Activated naive CD8-positive, alpha-beta T cell treated with anti-CD3 and anti-CD28 coated beads for 36 hours (primary cell): ENCODE measurements around the gene CLMN. TPM values are rescaled to one million over a fixed set of nuclear protein-coding genes. Genes with fewer than 3 reads are reported as not detected.

Source experiments
- DNase-seq: peaks from one replicate; pipeline ENCODE4 v3.0.0; 2021
- H3K27ac Mint-ChIP-seq: one replicate; pipeline ENCODE4 v1.8.0; 2022; ENCODE audit warnings: mild to moderate bottlenecking, moderate library complexity, mixed read lengths
- H3K27me3 Mint-ChIP-seq: one replicate; pipeline ENCODE4 v1.8.0; 2022; ENCODE audit warnings: mild to moderate bottlenecking, mixed read lengths
- H3K36me3 Mint-ChIP-seq: one replicate; pipeline ENCODE4 v1.8.0; 2021; ENCODE audit warnings: mild to moderate bottlenecking, mixed read lengths
- H3K4me1 Mint-ChIP-seq: one replicate; pipeline ENCODE4 v1.8.0; 2021; ENCODE audit warnings: mixed read lengths
- H3K4me3 Mint-ChIP-seq: one replicate; pipeline ENCODE4 v1.8.0; 2022; ENCODE audit warnings: mild to moderate bottlenecking, moderate library complexity, mixed read lengths
- H3K9me3 Mint-ChIP-seq: one replicate; pipeline ENCODE4 v1.8.0; 2022; ENCODE audit warnings: mixed read lengths
- total RNA-seq, 2 experiments: library from RNA; stranded (reverse); gene quantifications; one replicate each; pipeline ENCODE4 v1.2.3, GENCODE V29; 2021

The CLMN gene
- total RNA-seq, 2 experiments from 2014 or later = 0.66 to 0.91 TPM

DNA sequence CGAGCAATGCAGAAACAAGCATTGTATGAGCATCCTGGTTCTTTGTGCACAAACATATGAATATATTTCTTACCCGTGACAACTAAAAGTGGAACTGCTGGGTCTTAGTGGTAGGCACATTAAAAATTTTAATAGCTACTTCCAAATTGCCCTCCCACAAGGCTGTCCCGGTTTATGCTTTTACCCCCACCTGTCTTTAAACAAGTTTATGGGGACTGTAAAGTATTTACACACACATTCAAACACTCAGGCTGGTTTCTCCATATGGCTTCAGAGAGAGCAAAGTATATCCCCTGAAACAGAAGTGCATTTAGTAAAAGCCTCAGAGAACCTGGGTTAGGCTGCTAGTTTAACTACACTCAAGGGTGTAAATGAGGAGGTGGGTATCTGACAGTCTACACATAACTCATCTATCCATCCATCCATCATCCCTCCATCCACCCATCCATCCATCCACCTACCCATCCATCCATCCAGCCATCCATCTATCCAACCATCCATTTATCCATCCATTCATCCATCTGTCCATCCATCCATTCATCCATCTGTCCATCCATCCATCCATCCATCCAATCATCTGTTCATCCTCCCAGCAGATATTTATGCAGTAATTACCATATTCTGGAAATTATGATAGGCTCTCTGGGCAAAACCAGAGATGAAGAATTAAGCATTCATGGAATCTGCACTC, 86.7 kb downstream of the CLMN start:
- Mint-ChIP-seq H3K27me3 (no peaks in the 10 kb centered on the region), H3K4me3 (no peak overlapping the region), H3K27ac (no peak overlapping the region), H3K4me1 (no peaks in the 10 kb centered on the region), H3K36me3 (no peaks in the 10 kb centered on the region), H3K9me3 (no peaks in the 10 kb centered on the region)
- no peak for DNase-seq

DNA sequence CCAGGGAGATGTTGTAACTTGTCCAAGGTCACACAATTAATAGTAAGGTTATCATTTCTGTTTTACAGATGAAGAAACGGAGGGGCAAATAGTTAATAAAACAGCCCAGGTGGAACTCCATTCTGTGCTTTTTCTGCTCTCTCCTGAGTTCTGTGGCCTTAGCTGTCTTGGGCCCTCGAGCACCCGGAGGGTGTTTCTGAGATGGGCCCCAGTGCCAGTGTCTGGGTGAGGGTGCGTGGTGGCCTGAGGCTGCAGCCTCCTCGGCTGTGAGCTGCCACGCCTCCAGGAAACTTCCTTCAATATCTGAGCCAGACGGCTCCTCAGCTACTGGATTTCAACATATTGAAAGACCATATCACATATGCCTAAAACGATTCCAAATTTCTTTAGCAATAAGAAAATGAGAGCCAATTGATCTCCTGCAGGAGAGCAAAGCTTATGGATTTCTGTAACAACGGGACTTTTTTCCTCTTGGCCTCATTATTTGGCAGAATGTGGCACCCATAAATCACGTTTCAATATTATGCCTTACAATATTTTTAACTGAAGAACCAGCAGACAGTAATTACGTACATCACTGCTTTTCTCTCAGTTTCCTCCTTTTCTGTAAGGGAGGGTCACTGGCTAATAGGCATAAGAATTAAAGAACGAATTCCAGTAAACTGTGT, 87.6 kb downstream of the CLMN start:
- no peak overlapping the region for H3K27ac Mint-ChIP-seq
- no peaks in the 10 kb centered on the region for H3K4me1 Mint-ChIP-seq
- DNase-seq = no peak
- H3K36me3 Mint-ChIP-seq = no peaks in the 10 kb centered on the region
- no peak overlapping the region for H3K4me3 Mint-ChIP-seq
- no peaks in the 10 kb centered on the region for H3K27me3 Mint-ChIP-seq
- no peaks in the 10 kb centered on the region for H3K9me3 Mint-ChIP-seq

- Mint-ChIP-seq H3K27ac (no peak overlapping the region), H3K9me3 (no peaks in the 10 kb centered on the region), H3K27me3 (no peaks in the 10 kb centered on the region), H3K4me1 (no peaks in the 10 kb centered on the region), H3K4me3 (no peak overlapping the region), H3K36me3 (no peaks in the 10 kb centered on the region)
- no peak for DNase-seq
These were observed 90.0 kb downstream of the CLMN start for GRCh38 chr14:95229749-95230148.

GRCh38 chr14:95228240-95228639, 91.5 kb downstream of the CLMN start:
- H3K9me3 Mint-ChIP-seq = no peaks in the 10 kb centered on the region
- no peak overlapping the region for H3K27ac Mint-ChIP-seq
- no peaks in the 10 kb centered on the region for H3K27me3 Mint-ChIP-seq
- H3K4me1 Mint-ChIP-seq = no peaks in the 10 kb centered on the region
- no peaks in the 10 kb centered on the region for H3K36me3 Mint-ChIP-seq
- DNase-seq = no peak
- no peak overlapping the region for H3K4me3 Mint-ChIP-seq

DNA sequence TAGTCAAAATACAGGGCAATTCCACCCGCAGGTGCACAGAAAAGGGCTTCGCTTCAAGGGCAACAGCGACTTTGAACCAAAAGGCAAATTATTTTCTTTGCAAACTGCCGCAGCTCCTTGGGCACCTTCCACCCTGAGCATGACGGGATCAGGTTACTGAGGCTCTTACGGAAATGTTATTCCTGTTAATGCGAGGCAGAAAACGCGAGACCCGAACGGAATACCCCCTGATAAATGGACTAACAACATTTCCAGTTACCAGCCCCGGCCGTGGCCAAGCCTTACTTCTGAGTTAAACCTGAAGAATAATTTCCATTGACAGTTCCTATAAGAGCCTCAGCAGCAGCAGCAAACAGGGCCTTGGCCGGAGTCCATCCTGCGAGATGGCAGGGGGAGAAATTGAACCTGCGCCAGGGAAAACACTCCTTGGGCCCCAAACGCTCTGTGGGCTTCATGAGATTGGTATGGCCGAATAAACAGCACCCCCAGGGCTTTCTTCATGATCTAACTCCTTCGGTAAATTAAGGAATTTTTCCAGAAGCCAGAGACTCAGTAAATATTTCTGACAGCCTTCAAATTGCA, 92.3 kb downstream of the CLMN start:
- Mint-ChIP-seq H3K36me3 (no peaks in the 10 kb centered on the region), H3K4me1 (no peaks in the 10 kb centered on the region), H3K9me3 (no peaks in the 10 kb centered on the region), H3K4me3 (no peak overlapping the region), H3K27ac (no peak overlapping the region), H3K27me3 (no peaks in the 10 kb centered on the region)
- DNase-seq = no peak

DNA sequence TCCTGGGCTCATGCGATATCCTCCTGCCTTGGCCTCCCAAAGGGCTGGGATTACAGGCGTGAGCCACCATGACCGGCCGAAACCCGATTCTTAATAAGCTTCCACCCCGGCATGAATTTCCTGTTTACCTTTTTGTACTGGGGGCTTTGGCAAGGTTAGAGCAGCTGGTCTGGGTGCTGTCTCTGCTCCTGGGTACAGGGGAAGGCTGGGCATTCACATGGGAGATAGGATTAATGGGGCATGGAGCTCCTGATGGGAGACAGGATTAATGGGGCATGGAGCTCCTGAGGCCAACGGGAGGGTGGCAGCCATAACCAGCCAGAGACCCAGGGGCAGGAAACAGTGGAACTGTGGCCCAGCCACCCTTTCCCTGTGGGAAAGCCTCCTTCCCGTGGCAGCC, 92.9 kb downstream of the CLMN start:
- H3K4me3 Mint-ChIP-seq = no peak overlapping the region
- H3K36me3 Mint-ChIP-seq = no peaks in the 10 kb centered on the region
- H3K4me1 Mint-ChIP-seq = no peaks in the 10 kb centered on the region
- DNase-seq = no peak
- H3K9me3 Mint-ChIP-seq = no peaks in the 10 kb centered on the region
- no peaks in the 10 kb centered on the region for H3K27me3 Mint-ChIP-seq
- H3K27ac Mint-ChIP-seq = no peak overlapping the region

GRCh38 chr14:95225251-95225887, 94.3 kb downstream of the CLMN start:
- Mint-ChIP-seq H3K9me3 (no peaks in the 10 kb centered on the region), H3K4me1 (no peaks in the 10 kb centered on the region), H3K36me3 (no peaks in the 10 kb centered on the region), H3K4me3 (no peak overlapping the region), H3K27ac (no peak overlapping the region), H3K27me3 (no peaks in the 10 kb centered on the region)
- no peak for DNase-seq

DNA sequence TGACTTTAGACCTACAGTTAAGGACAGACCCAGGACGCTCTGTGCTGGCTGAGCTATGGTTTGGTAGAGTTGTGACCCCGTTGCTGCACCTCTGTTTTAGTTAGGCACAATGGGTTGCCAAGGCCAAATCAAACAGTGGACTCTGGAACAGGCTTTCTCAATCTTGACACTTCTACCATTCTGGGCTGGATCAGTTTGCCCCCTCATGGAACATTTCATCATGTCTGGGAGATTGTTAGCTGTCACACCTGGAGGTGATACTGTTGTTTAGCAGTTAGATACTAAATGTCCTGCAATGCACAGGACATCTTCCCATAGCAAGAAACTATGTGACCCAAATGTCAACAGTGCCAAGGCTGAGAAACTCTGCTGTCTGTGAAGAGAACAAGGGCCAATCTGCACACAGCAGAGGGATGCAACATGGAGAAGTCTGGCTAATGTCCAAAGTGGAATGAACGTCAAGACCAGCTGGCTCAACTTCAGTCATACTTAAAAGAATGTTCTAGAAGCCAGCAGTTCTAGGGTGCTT, 96.8 kb downstream of the CLMN start:
- H3K36me3 Mint-ChIP-seq = no peaks in the 10 kb centered on the region
- no peak overlapping the region for H3K27ac Mint-ChIP-seq
- no peaks in the 10 kb centered on the region for H3K4me1 Mint-ChIP-seq
- H3K4me3 Mint-ChIP-seq = no peak overlapping the region
- no peak for DNase-seq
- H3K9me3 Mint-ChIP-seq = no peaks in the 10 kb centered on the region
- H3K27me3 Mint-ChIP-seq = no peaks in the 10 kb centered on the region

DNA sequence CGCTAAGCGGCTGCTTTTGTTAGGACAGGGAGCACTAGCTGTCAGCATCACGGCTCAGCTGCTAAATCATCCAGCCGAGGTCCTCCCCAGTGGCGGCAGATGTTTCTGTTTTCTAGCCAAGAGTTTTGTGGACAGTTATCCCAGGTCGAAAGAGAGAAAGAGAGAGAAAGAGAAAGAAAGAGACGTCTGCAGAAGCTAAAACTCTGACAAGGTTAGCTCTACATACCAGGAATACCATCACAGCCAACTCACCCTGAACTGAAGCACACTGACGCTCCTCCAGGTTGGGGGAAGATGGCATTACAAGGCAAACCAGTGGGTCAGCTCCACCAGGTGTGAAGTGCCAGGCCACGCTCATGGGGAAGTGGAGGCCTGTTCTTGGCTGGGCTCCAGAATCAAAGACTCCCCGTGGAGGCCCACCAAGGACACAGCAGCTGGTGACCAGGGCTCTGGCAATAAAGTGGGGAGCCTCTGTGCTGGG, 97.5 kb downstream of the CLMN start:
- H3K4me1 Mint-ChIP-seq = no peaks in the 10 kb centered on the region
- H3K4me3 Mint-ChIP-seq = no peak overlapping the region
- H3K27me3 Mint-ChIP-seq = no peaks in the 10 kb centered on the region
- no peaks in the 10 kb centered on the region for H3K9me3 Mint-ChIP-seq
- DNase-seq = no peak
- no peaks in the 10 kb centered on the region for H3K36me3 Mint-ChIP-seq
- H3K27ac Mint-ChIP-seq = no peak overlapping the region

- H3K36me3 Mint-ChIP-seq = no peaks in the 10 kb centered on the region
- no peaks in the 10 kb centered on the region for H3K27me3 Mint-ChIP-seq
- H3K4me3 Mint-ChIP-seq = no peak overlapping the region
- no peaks in the 10 kb centered on the region for H3K9me3 Mint-ChIP-seq
- DNase-seq = no peak
- no peak overlapping the region for H3K27ac Mint-ChIP-seq
- no peaks in the 10 kb centered on the region for H3K4me1 Mint-ChIP-seq
These were observed 98.2 kb downstream of the CLMN start for GRCh38 chr14:95221531-95221930.

DNA sequence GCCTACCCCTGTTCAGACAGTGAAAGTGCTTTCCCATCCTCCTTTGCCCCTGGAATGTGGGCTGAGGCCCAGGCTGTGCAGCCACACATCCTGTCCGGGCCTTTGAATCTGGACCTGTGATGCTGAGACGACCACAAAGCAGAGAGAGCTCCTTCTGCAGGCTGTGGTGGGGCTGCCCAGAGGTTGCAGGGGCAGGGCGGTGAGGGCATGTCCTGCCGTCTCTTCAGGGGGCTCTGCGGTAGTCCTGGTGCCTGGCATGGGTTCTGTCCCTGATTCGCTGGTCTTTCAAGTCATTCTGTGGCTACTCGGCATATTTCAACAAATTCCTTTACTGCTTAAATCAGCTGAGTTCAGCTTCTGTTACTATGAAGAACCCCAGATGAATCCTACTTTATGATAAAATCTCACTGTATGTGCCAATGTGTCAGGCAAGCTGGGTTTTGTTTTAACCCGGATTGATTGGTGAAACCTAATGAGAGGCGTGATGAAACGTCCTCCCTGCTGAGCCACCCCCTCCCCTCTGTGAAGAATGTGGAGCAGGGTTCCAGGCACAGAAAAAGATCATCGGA, 99.0 kb downstream of the CLMN start:
- Mint-ChIP-seq H3K27ac (no peak overlapping the region), H3K9me3 (no peaks in the 10 kb centered on the region), H3K27me3 (no peaks in the 10 kb centered on the region), H3K36me3 (no peaks in the 10 kb centered on the region), H3K4me1 (no peaks in the 10 kb centered on the region), H3K4me3 (no peak overlapping the region)
- DNase-seq = no peak

DNA sequence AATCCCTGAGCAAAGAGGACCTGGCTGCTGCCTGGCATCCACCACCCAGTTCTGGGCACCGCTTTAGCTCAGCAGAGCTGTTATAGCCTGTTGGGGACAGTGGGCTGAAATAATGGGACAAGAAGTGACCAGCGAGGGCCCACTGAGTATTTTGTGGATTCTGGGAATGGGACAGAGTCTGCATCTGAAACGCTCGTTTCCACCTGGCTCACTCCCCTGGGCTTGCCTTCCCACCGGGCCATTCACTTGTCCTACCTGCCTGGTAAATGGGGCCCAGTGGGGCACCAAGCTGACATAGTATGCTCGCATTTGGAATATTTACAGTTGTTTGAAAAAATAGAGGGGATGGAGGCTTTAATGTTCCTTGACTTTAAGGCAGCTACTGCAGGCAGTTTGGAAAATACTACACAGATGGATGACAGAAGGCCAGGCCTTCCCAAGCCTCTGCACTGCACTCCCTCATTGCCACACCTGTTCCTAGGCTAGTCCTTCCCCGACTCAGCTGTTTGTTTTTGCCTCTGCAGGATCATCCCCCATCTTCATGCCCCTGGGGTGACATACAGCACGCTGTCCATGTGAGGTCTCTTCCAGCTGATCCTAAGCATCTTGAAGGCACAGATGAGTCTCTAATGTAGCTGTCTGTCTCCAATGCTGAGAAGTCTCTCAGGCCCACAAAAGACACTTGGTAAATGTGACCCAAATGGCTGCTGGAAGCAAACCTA, 101.1 kb downstream of the CLMN start:
- DNase-seq = no peak
- no peaks in the 10 kb centered on the region for H3K9me3 Mint-ChIP-seq
- H3K4me3 Mint-ChIP-seq = no peak overlapping the region
- no peaks in the 10 kb centered on the region for H3K27me3 Mint-ChIP-seq
- H3K36me3 Mint-ChIP-seq = no peaks in the 10 kb centered on the region
- H3K4me1 Mint-ChIP-seq = no peaks in the 10 kb centered on the region
- H3K27ac Mint-ChIP-seq = no peak overlapping the region

GRCh38 chr14:95218006-95218405, 101.7 kb downstream of the CLMN start:
- Mint-ChIP-seq H3K4me3 (no peak overlapping the region), H3K4me1 (no peaks in the 10 kb centered on the region), H3K9me3 (no peaks in the 10 kb centered on the region), H3K27ac (no peak overlapping the region), H3K36me3 (no peaks in the 10 kb centered on the region), H3K27me3 (no peaks in the 10 kb centered on the region)
- no peak for DNase-seq

DNA sequence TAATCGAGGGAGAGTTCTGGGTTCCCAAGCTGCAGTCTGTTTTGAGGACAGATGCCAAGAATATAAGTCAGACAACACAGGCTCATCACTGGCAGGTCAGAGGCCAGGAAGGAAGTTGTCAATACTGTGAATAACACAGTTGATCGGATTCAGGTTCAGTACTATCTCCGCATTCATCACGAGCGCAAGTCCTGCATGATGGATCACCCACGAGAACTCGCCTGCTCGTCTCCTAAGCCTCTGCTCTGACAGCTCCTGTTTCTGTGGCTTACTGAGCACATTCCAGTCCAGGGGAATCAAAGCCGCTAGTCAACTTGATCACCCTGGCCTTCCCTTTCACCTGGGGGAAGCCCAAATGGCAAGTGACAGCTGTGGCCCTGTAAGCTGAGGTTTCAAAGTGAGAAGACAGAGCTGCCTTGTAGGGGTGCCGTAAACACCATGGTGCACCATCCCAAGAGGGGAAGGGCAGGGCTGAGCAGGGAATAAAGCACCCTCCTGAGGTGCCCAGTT, 102.3 kb downstream of the CLMN start:
- H3K27ac Mint-ChIP-seq = no peak overlapping the region
- H3K27me3 Mint-ChIP-seq = no peaks in the 10 kb centered on the region
- H3K9me3 Mint-ChIP-seq = no peaks in the 10 kb centered on the region
- H3K36me3 Mint-ChIP-seq = no peaks in the 10 kb centered on the region
- no peak for DNase-seq
- no peaks in the 10 kb centered on the region for H3K4me1 Mint-ChIP-seq
- no peak overlapping the region for H3K4me3 Mint-ChIP-seq
